NCI-H187 (cell line): ENCODE results near the gene BEND5.

Experiments used
- DNase-seq, 2 experiments: peaks; one replicate each; lab custom pipeline; 2025; lab: John Stamatoyannopoulos, UW

The BEND5 gene

DNA sequence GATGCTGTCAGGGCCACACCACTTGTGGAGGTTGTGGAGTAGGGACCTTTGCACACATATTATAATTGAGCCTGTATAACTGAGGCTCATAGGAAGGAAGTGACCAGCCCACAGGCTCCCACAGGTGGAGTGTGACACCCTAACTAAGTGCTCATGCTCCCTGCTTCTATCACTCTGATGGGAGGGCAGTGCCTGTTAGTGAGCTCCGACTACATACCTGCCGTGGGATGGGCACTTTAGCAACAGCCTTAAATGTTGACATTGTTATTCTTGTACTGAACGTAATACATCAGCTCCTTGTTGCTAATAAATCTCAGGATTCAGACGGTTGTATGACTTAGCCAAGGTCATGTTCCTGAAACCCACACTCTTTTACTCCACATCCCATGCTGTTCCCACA is 58.0 kb downstream of the BEND5 start:
- no peak for DNase-seq

GRCh38 chr1:48718116-48718630 is 58.5 kb downstream of the BEND5 start:
- no peak for DNase-seq

GRCh38 chr1:48717082-48717481 is 59.6 kb downstream of the BEND5 start:
- DNase-seq, result no peak

- no peak for DNase-seq
Observed at GRCh38 chr1:48715921-48716320, 60.8 kb downstream of the BEND5 start.

GRCh38 chr1:48710915-48711314 is 65.8 kb downstream of the BEND5 start:
- DNase-seq, result no peak

GRCh38 chr1:48710318-48710717 is 66.4 kb downstream of the BEND5 start:
- no peak for DNase-seq

- DNase-seq, result no peak
Observed at GRCh38 chr1:48704736-48705135, 72.0 kb downstream of the BEND5 start.

DNA sequence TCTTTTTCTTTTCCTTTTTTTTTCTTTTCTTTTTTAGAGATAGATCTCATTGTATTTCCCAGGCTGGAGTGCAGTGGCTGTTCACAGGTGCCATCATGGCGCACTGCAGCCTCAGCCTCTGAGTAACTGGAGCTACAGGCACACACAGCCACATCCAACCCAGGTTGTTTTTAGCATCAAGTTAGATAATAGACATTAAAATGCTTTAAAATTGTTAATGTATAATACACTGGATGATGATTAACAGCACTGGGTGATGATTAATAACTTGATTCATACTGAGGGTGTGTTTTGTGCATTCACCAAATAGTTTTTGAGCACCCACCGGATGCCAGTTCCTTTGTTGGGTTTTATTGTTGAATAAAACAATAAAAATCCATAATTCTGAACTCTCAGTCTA is 75.2 kb downstream of the BEND5 start:
- DNase-seq, result no peak

- peak; percentile 22 to 66 for DNase-seq
Observed at GRCh38 chr1:48697066-48697707, 79.5 kb downstream of the BEND5 start.

- DNase-seq, result no peak
Observed at GRCh38 chr1:48695161-48695560, 81.5 kb downstream of the BEND5 start.

- peak in 1 of 2 experiments; percentile 13 for DNase-seq
Observed at GRCh38 chr1:48693674-48694320, 82.9 kb downstream of the BEND5 start.

GRCh38 chr1:48693180-48693579 is 83.5 kb downstream of the BEND5 start:
- no peak for DNase-seq

DNA sequence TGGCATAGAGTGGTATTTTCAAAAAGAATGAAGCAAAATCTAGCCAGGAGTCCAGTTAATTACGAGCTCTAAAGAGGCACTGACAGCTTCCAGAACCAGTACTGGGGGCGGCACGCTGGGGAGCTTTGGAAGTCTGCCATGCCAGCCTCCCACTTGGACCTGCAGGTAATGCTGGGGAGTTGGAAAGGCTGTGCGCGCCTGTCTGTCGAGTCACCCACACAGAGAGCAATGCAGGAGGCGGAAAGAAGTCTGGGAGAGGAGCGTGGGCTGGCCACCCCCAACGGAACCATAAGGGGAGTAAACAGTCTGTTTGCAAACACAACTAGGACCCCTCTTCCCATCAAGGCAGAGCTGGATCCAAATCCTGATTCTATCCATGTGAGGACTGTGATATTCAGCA is 84.5 kb downstream of the BEND5 start:
- DNase-seq, result no peak

- no peak for DNase-seq
Observed at GRCh38 chr1:48691429-48692001, 85.2 kb downstream of the BEND5 start.

DNA sequence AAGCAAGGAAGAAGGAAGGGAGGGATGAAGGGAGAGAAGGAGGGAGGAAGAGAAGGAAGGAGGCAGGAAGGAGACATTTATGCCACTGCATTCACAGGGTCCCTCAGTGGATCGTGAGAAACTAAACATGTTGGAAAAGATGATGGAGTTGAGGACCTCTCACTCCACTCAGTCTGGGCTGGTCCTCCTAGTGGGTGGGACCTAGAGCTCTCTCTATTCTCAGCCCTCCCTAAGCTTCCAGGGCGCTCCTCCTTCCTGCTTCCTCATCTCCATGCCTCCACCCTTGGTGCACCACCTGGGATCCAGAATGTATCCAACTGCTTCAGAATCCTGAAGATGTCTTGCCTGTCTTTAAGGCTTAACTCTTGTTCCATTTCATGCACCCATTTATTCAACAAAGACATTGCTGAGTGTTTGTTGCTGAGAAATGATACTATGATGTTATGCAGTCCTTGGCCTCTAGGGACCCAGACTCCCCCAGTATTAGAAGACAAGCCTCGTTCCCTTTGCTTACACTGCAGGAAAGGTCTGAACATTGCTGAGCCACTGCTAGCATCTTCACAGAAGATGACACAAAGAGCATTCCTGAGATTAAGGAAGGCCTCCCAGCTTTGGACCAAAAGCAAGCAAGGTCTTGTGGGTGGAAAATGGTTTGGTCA is 88.5 kb downstream of the BEND5 start:
- DNase-seq, result no peak

GRCh38 chr1:48687282-48688045 is 89.2 kb downstream of the BEND5 start:
- DNase-seq, result no peak

GRCh38 chr1:48686159-48686558 is 90.5 kb downstream of the BEND5 start:
- no peak for DNase-seq

DNA sequence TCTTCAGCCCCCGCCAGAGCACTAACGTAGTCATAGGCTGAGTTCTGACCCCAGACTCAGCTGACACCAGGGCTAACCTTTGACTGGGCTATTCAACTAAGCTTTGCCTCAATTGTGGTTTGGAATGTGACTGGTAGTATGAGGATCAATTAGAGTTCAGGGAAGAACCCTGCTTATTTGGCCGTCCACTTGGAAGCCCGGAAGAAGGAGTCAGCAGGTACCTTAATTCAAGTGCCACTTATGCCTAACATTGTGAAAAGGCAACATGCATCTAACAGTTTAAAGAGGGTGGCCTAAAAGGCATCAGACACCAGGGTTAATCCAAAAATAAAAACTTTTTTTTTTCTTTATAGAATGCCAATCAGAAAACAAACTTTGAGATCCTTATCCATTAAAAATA is 92.3 kb downstream of the BEND5 start:
- DNase-seq, result no peak

GRCh38 chr1:48683839-48684238 is 92.9 kb downstream of the BEND5 start:
- DNase-seq, result no peak

DNA sequence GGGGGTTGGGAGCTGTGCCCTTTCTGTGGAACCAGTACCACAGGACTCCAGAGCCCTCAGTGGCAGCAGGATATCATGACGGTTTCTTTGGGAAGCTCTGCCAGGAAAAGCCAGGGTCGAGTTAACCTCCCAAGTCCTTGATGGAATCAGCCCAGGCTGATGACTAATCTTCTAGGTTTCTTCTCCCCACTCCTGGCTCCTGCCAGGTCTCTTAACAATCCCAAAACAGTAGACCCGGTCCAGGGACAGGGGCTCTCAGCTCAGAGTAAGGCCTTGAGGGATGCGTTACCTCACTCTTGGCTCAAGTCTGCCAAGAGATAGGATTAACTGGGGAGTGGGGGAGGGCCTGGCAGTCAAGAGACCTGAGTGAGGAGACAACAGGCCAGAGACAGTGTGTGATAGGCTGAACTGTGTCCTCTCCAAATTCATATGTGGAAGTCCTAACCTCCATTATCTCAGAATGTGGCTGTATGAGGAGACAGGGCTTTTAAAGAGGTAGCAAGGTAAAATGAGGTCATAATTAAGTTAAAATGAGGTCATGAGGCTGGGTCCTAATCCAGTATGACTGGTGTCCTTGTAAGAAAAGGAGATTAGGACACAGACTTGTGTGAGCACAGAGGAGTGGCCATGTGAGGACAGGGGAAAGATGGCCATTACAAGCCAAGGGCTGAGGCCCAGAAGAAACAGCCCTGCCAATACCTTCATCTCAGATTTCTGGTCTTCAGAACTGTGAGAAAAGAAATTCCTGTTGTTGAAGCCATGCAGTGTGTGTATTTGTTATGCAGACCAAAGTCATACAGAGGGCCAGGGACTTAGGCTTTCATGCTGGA is 95.0 kb downstream of the BEND5 start:
- DNase-seq, result no peak

- DNase-seq, result no peak
Observed at GRCh38 chr1:48680411-48681035, 96.2 kb downstream of the BEND5 start.
